Loucy (cell line): ENCODE data around the gene MRPL47.

Source experiments
- H2AFZ ChIP-seq: fragments of 200-600 bp; sonication (generic); 2 replicates; pipeline ENCODE4 v1.6.0; 2016; ENCODE audit warnings: antibody characterized with exemption, mild to moderate bottlenecking, low read length, moderate library complexity
- H3F3A ChIP-seq: fragments of 200-600 bp; 2 replicates; pipeline ENCODE4 v1.6.0; 2016; ENCODE audit warnings: antibody characterized with exemption, low read depth, mild to moderate bottlenecking
- H3K27me3 ChIP-seq: fragments of 200-600 bp; sonication (generic); 2 replicates; pipeline ENCODE4 v1.6.1; 2014; ENCODE audit warnings: low read length, mild to moderate bottlenecking; ENCODE audit not compliant: insufficient read depth, poor library complexity, severe bottlenecking
- H3K36me3 ChIP-seq: fragments of 200-600 bp; sonication (generic); 2 replicates; pipeline ENCODE4 v1.6.1; 2016; ENCODE audit warnings: low read length; ENCODE audit not compliant: insufficient read depth
- H3K4me1 ChIP-seq: fragments of 200-600 bp; sonication (generic); 2 replicates; pipeline ENCODE4 v1.5.1; 2014; ENCODE audit warnings: low read length, mild to moderate bottlenecking; ENCODE audit not compliant: insufficient read depth, poor library complexity, severe bottlenecking
- H3K4me2 ChIP-seq: fragments of 200-600 bp; sonication (generic); 2 replicates; pipeline ENCODE4 v1.6.0; 2014; ENCODE audit warnings: antibody characterized with exemption, low read length, low read depth, mild to moderate bottlenecking; ENCODE audit not compliant: poor library complexity, severe bottlenecking
- H3K4me3 ChIP-seq: fragments of 200-600 bp; sonication (generic); 2 replicates; pipeline ENCODE4 v1.5.1; 2014; ENCODE audit warnings: low read length, mild to moderate bottlenecking, mixed read lengths; ENCODE audit not compliant: poor library complexity, severe bottlenecking
- H3K79me2 ChIP-seq: fragments of 200-600 bp; sonication (generic); 2 replicates; pipeline ENCODE4 v1.6.1; 2014; ENCODE audit warnings: low read length; ENCODE audit not compliant: insufficient read depth
- H3K9ac ChIP-seq: fragments of 200-600 bp; sonication (generic); 2 replicates; pipeline ENCODE4 v1.6.0; 2014; ENCODE audit warnings: mild to moderate bottlenecking, low read depth, low read length, moderate library complexity; ENCODE audit not compliant: poor library complexity, severe bottlenecking
- H3K9me2 ChIP-seq: fragments of 200-600 bp; sonication (generic); replicated peaks from 2 replicates; pipeline ENCODE4 v1.6.1; 2016; ENCODE audit warnings: low read depth, low read length, mixed read lengths
- H3K9me3 ChIP-seq: fragments of 200-600 bp; sonication (generic); 2 replicates; pipeline ENCODE4 v1.6.1; 2014; ENCODE audit warnings: mild to moderate bottlenecking, antibody characterized with exemption, low read length, low read depth; ENCODE audit not compliant: insufficient read depth
- H4K20me1 ChIP-seq: fragments of 200-600 bp; sonication (generic); 2 replicates; pipeline ENCODE4 v1.6.0; 2014; ENCODE audit warnings: antibody characterized with exemption, low read length, mild to moderate bottlenecking; ENCODE audit not compliant: insufficient read depth, poor library complexity, severe bottlenecking
- CTCF ChIP-seq: fragments of 200-600 bp; sonication (generic); conservative IDR thresholded peaks from 2 replicates; pipeline ENCODE4 v1.5.1; 2014; ENCODE audit warnings: mild to moderate bottlenecking, antibody characterized with exemption, low read length
- EZH2phosphoT487 ChIP-seq: fragments of 200-600 bp; IDR thresholded peaks from 2 replicates; pipeline ENCODE4 v1.6.1; 2018; ENCODE audit warnings: antibody characterized with exemption, mild to moderate bottlenecking, moderate library complexity, borderline replicate concordance

Gene MRPL47

GRCh38 chr3:179551349-179552105, 52.9 kb downstream of the MRPL47 start:
- Histone ChIP-seq H2AFZ (no peak overlapping the region), H3K79me2 (no peaks in the 10 kb centered on the region), H3K4me2 (no peak overlapping the region), H3K27me3 (no peaks in the 10 kb centered on the region), H3F3A (no peaks in the 10 kb centered on the region), H3K9ac (no peak overlapping the region), H3K9me3 (no peaks in the 10 kb centered on the region), H3K9me2 (no peaks in the 10 kb centered on the region), H4K20me1 (no peaks in the 10 kb centered on the region), H3K4me3 (no peak overlapping the region), H3K36me3 (no peaks in the 10 kb centered on the region), H3K4me1 (no peaks in the 10 kb centered on the region)
- TF ChIP-seq EZH2phosphoT487 (no peak), CTCF (no peak)

GRCh38 chr3:179546814-179547241, 57.6 kb downstream of the MRPL47 start:
- Histone ChIP-seq H3K9me2 (no peaks in the 10 kb centered on the region), H4K20me1 (no peaks in the 10 kb centered on the region), H3K9ac (no peak overlapping the region), H3F3A (no peaks in the 10 kb centered on the region), H3K79me2 (no peaks in the 10 kb centered on the region), H3K27me3 (no peaks in the 10 kb centered on the region), H3K4me1 (no peaks in the 10 kb centered on the region), H3K9me3 (no peaks in the 10 kb centered on the region), H3K4me3 (no peak overlapping the region), H3K36me3 (no peaks in the 10 kb centered on the region), H2AFZ (no peak overlapping the region), H3K4me2 (no peak overlapping the region)
- TF ChIP-seq CTCF, result no peak
- no peak for TF ChIP-seq EZH2phosphoT487

GRCh38 chr3:179544981-179545645, 59.3 kb downstream of the MRPL47 start:
- Histone ChIP-seq H3K4me1 (no peaks in the 10 kb centered on the region), H3K9me3 (no peaks in the 10 kb centered on the region), H3K4me2 (no peak overlapping the region), H3F3A (no peaks in the 10 kb centered on the region), H2AFZ (no peak overlapping the region), H3K79me2 (no peaks in the 10 kb centered on the region), H3K27me3 (no peaks in the 10 kb centered on the region), H3K9me2 (no peaks in the 10 kb centered on the region), H3K9ac (no peak overlapping the region), H3K4me3 (no peak overlapping the region), H3K36me3 (no peaks in the 10 kb centered on the region), H4K20me1 (no peaks in the 10 kb centered on the region)
- no peak for TF ChIP-seq EZH2phosphoT487
- no peak for TF ChIP-seq CTCF
